Fibroblast of villous mesenchyme (primary cell): ENCODE results near the gene CUBN. TPM values are rescaled to one million over a fixed set of nuclear protein-coding genes. Genes with fewer than 3 reads are reported as not detected.
"Not testable (repeated sequence)": the region's sequence is repeated elsewhere in the genome, so short reads cannot be mapped to it uniquely, and the experiment has no call there.

Source experiments
- DNase-seq: peaks from one replicate; pipeline ENCODE4 v3.0.0-alpha.2; 2010; ENCODE audit warnings: low read depth
- H3K4me3 ChIP-seq: 2 replicates; pipeline ENCODE4 v1.5.1; 2011; ENCODE audit warnings: low read depth, mild to moderate bottlenecking, low read length
- total RNA-seq: library from RNA; depleted of rRNA; stranded (reverse); fragments of >200 nt; gene quantifications from 2 replicates; pipeline ENCODE4 v1.2.3, GENCODE V29; 2012
- TF ChIP-seq, protein P1 (sequence below): IDR thresholded peaks from 2 replicates; pipeline ENCODE4 v1.5.1; 2012; ENCODE audit warnings: low read depth, mild to moderate bottlenecking, low read length; ENCODE audit not compliant: insufficient read depth

The CUBN gene
- total RNA-seq, 1 donor = 0.86 TPM

DNA sequence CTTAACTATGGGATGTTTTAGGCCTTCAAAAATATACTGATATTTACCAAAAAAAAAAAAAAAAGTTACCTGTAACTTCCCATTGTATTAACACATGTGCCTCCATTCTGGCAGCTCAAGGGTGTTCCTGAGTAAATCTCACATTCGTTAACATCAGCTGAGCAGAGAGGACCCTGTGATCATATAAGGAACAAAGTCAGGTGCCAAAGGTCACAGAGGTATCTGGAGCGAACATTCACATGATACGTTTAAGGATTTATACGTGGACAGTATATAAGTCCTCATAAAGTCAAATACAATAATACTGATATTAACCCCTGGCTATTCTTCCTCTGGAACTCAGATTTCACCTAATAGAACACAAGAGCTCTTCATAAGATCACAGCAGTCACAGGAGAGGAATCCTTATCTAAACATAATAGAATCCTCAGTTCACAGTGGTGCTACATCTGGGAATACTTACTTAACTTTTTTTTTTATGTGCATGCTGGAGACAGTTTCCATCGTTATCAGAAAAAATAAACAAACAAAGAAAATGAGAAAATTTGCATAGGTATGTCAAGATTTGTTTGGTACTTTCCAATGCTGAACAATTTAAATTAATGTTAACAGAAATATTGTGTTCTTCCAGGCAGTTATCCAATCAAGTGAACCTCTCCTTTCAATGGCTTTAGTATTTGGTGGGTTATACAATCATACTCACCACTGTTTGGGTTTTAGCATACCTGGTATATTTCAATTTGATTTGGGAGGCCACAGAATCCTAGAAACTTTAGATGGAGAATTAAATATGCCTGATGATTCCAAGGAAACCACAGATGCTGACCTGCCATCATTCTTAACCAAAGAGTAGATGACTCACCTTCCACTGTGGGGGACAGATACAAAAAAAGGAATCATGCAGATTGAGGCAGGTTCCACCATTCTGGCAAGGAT, 6.6 kb downstream of the CUBN start:
- DNase-seq = peak; percentile 64
- no peak overlapping the region for H3K4me3 ChIP-seq
- TF ChIP-seq, protein P1, sequence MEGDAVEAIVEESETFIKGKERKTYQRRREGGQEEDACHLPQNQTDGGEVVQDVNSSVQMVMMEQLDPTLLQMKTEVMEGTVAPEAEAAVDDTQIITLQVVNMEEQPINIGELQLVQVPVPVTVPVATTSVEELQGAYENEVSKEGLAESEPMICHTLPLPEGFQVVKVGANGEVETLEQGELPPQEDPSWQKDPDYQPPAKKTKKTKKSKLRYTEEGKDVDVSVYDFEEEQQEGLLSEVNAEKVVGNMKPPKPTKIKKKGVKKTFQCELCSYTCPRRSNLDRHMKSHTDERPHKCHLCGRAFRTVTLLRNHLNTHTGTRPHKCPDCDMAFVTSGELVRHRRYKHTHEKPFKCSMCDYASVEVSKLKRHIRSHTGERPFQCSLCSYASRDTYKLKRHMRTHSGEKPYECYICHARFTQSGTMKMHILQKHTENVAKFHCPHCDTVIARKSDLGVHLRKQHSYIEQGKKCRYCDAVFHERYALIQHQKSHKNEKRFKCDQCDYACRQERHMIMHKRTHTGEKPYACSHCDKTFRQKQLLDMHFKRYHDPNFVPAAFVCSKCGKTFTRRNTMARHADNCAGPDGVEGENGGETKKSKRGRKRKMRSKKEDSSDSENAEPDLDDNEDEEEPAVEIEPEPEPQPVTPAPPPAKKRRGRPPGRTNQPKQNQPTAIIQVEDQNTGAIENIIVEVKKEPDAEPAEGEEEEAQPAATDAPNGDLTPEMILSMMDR = no peak

DNA sequence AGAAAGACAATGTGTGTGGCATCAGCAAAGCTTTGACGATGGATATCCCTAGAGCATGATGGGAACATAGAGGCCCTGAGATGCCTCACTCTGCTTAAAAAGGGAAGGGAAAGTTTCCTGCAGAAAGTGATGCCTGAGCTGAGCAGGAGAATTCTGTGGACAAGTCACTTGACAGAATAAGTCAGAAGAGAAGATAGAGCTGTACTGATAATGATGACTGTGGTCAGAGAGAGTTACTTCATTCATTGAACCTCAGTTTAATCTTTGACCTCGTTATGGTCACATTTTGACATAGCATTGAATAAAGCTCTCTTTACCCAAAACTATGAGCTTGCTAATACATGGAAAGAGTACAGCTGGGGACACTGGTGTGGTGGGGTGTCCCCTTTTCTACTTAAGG, 7.6 kb downstream of the CUBN start:
- no peak overlapping the region for H3K4me3 ChIP-seq
- DNase-seq = peak; percentile 28
- TF ChIP-seq, protein P1 = no peak

DNA sequence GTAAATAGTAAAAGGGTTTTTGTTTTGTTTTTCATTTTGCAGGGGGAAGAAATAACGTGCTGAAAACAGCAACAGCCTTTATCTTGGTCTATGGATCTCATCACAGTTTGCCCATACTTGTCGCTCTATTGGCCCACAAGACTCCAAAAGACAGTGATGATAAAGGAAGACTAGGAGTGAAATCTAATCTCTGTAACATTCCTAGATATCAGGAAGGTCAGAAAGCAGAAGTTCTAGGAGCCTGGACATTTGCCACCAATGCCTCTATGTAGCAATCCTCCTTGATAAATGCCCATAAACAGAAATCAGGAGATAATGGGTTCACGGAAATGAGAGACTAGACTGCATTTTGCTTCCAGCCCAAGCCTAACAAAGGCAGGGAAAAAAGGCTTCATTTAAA, 8.9 kb downstream of the CUBN start:
- H3K4me3 ChIP-seq = no peak overlapping the region
- TF ChIP-seq, protein P1 = no peak
- peak; percentile 43 for DNase-seq

DNA sequence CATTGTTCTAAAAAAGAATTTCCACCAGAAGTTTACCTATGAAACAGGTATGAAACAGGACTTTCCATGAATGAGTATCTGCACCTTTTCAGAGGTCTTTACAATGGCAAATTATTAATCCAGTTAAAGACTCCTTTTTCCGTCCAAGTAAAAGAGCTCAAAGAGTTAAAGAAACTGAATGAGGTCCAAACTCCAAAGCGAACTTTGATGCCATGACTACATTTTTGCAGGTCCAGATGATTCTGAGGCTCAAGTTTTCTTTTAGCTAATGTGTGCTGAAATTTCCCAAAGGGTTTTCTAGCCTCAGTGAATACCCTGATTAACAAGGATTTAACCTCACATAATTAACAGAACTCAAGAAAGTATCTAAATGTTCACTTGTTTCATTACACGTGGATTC, 9.8 kb downstream of the CUBN start:
- H3K4me3 ChIP-seq = no peak overlapping the region
- TF ChIP-seq, protein P1 = no peak
- no peak for DNase-seq

DNA sequence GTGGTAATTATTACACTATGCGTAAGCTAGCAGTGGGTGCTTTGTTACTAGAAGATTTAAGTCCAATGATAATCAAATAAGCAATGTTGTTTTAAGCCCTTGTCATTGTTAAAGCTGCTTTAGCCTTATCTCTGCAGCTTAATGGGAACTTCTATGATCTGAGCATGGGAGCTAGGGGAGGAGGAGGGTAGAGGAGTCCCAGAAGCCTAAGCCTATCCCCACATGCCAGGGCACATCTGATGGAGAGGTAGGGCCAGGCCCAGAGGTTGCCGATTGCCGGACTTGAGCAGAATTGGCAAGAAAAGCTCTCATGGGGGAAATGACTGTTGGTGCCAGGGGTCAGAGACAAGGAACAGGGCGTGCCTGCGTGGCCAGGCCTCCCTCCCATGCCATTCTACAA, 13.4 kb downstream of the CUBN start:
- TF ChIP-seq, protein P1 = no peak
- DNase-seq = no peak
- no peak overlapping the region for H3K4me3 ChIP-seq

DNA sequence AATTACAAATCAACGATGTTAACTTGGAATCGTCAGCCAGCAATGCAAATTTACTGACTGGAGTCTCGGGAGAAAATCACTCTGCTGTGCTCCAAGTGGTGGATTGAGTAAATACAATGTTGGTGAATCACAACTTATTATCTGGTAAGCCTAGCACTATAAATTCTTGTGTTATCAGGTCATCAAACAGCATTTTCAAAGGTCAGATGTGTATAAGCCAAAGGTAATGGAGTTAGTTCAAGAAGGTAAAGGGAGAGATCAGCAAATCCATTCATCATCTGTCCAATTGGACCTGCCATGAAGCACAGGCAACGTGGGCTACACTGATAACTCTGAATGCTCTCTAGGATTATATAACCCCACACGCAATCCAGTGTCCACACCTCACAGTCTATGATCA, 13.9 kb downstream of the CUBN start:
- DNase-seq = peak; percentile 35
- H3K4me3 ChIP-seq = no peak overlapping the region
- TF ChIP-seq, protein P1 = no peak

DNA sequence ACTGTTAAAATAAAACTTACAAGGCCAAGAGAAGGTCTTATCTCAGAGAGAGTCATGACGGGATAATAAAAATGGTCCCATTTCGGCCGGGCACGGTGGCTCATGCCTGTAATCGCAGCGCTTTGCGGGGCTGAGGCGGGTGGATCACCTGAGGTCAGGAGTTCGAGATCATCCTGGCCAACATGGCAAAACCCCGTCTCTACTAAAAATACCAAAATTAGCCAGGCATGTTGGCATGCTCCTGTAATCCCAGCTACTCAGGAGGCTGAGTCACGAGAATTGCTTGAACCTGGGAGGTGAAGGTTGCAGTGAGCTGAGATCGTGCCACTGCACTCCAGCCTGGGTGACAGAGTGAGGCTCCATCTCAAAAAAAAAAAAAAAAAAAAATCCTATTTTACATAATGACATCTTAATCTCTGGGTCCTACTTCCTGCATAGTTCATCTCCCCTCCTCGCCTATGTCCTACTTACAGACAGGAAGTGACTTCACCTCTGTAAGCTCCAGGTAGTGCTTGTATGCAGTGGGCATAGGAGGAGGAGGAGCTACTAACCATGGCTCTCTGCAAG, 14.7 kb downstream of the CUBN start:
- DNase-seq, H3K4me3 ChIP-seq: not testable (repeated sequence)
